ENCODE results near the gene PTPRN2. TPM values are rescaled to one million over a fixed set of nuclear protein-coding genes. Genes with fewer than 3 reads are reported as not detected.

Gene PTPRN2
- total RNA-seq, 1 donor = 0.09 TPM

GRCh38 chr7:158110034-158110590, 477.5 kb downstream of the PTPRN2 start:
- no peak for TF ChIP-seq CTCF (IDR thresholded peaks at IDR 0.05; ENCODE audit: insufficient read depth, low read length)
- H3K4me3 ChIP-seq (ENCODE audit: low read depth, low read length) = no peak overlapping the region
- DNase-seq (ENCODE audit: low read depth) = no peak

GRCh38 chr7:158109364-158110033, 478.1 kb downstream of the PTPRN2 start:
- TF ChIP-seq CTCF (IDR thresholded peaks at IDR 0.05; ENCODE audit: insufficient read depth, low read length) = no peak
- no peak overlapping the region for H3K4me3 ChIP-seq (ENCODE audit: low read depth, low read length)
- DNase-seq (ENCODE audit: low read depth) = no peak

GRCh38 chr7:158108646-158109293, 478.9 kb downstream of the PTPRN2 start:
- H3K4me3 ChIP-seq (ENCODE audit: low read depth, low read length) = no peak overlapping the region
- no peak for DNase-seq (ENCODE audit: low read depth)
- no peak for TF ChIP-seq CTCF (IDR thresholded peaks at IDR 0.05; ENCODE audit: insufficient read depth, low read length)

GRCh38 chr7:158107806-158108205, 479.8 kb downstream of the PTPRN2 start:
- DNase-seq (ENCODE audit: low read depth) = no peak
- no peak for TF ChIP-seq CTCF (IDR thresholded peaks at IDR 0.05; ENCODE audit: insufficient read depth, low read length)

GRCh38 chr7:158106272-158106671, 481.4 kb downstream of the PTPRN2 start:
- no peak for TF ChIP-seq CTCF (IDR thresholded peaks at IDR 0.05; ENCODE audit: insufficient read depth, low read length)
- H3K4me3 ChIP-seq (ENCODE audit: low read depth, low read length) = no peak overlapping the region
- DNase-seq (ENCODE audit: low read depth) = no peak

More at GRCh38 chr7:158107806-158108205, 479.8 kb downstream of the PTPRN2 start:
- no peak overlapping the region for H3K4me3 ChIP-seq (ENCODE audit: low read depth, low read length)

- no peak for DNase-seq (ENCODE audit: low read depth)
- no peak for TF ChIP-seq CTCF (IDR thresholded peaks at IDR 0.05; ENCODE audit: insufficient read depth, low read length)
- no peak overlapping the region for H3K4me3 ChIP-seq (ENCODE audit: low read depth, low read length)
Observed at GRCh38 chr7:158103378-158103777, 484.2 kb downstream of the PTPRN2 start.

Measured in fibroblast of the aortic adventitia (primary cell).